ENCODE results near the gene FPGS. TPM values are rescaled to one million over a fixed set of nuclear protein-coding genes. Genes with fewer than 3 reads are reported as not detected.

The FPGS gene
- total RNA-seq, 2 donors from 2014 or later, result 117 TPM

DNA sequence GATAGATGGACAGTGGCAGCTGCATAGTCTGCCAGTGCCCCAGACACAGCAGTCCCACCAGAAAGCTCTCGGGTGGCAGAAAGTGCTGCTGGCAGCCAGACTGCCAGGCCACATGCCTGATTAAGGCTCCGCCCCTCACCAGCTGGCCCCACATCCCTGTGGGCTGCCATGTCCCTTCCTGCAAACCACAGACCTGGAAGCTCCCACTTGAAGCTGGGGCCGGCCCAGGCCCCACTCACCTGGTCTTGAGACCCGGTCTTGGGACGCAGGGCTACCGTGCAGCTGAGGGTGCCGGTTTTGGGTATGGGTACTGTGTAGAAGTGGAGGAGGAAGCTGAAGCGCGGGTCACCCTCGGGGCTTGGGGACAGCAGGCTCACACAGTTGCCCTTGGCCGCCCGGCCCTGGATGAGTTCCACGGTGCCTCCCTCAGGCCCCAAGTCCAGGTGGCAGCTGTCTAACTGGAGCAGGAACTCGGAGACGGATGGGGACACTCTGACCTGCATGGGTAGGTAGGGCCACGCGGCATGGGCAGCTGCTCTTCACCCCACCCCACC, 15.3 kb downstream of the FPGS start:
- intact Hi-C loops (cut with DNase I), result no loop called here
- H3K27ac ChIP-seq, result no peak overlapping the region

GRCh38 chr9:127818574-127818973, 15.9 kb downstream of the FPGS start:
- Histone ChIP-seq H3K27ac (no peak overlapping the region), H3K9me3 (no peaks in the 10 kb centered on the region), H3K27me3 (replicated peaks; ENCODE audit: insufficient read depth) (no peaks in the 10 kb centered on the region), H3K4me1 (replicated peaks) (no peaks in the 10 kb centered on the region), H3K36me3 (peaks cover 0 to 6% of the 10 kb centered on the region in 2 donors), H3K4me3 (no peak overlapping the region)
- intact Hi-C loops (cut with DNase I), result no loop called here
- TF ChIP-seq POLR2A (IDR thresholded peaks at IDR 0.05) (no peak), POLR2AphosphoS5 (IDR thresholded peaks at IDR 0.05) (no peak)
- TF ChIP-seq, protein P1, sequence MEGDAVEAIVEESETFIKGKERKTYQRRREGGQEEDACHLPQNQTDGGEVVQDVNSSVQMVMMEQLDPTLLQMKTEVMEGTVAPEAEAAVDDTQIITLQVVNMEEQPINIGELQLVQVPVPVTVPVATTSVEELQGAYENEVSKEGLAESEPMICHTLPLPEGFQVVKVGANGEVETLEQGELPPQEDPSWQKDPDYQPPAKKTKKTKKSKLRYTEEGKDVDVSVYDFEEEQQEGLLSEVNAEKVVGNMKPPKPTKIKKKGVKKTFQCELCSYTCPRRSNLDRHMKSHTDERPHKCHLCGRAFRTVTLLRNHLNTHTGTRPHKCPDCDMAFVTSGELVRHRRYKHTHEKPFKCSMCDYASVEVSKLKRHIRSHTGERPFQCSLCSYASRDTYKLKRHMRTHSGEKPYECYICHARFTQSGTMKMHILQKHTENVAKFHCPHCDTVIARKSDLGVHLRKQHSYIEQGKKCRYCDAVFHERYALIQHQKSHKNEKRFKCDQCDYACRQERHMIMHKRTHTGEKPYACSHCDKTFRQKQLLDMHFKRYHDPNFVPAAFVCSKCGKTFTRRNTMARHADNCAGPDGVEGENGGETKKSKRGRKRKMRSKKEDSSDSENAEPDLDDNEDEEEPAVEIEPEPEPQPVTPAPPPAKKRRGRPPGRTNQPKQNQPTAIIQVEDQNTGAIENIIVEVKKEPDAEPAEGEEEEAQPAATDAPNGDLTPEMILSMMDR (IDR thresholded peaks at IDR 0.05), result no peak
- WGBS, result 88% methylated on average over 11 of the region's 11 CpGs
- DNase-seq (ENCODE audit: low spot score), result no peak

More for the DNA sequence above, 15.3 kb downstream of the FPGS start:
- DNase-seq (ENCODE audit: low spot score), result no peak
- TF ChIP-seq POLR2A (IDR thresholded peaks at IDR 0.05) (no peak), POLR2AphosphoS5 (IDR thresholded peaks at IDR 0.05) (no peak)
- TF ChIP-seq, protein P1 (IDR thresholded peaks at IDR 0.05), result no peak
- Histone ChIP-seq H3K9me3 (no peaks in the 10 kb centered on the region), H3K27me3 (replicated peaks; ENCODE audit: insufficient read depth) (no peaks in the 10 kb centered on the region), H3K36me3 (peaks cover 6 to 12% of the 10 kb centered on the region in 2 donors), H3K4me3 (no peak overlapping the region), H3K4me1 (replicated peaks) (no peaks in the 10 kb centered on the region)
- WGBS, result 84% methylated on average over 17 of the region's 17 CpGs

DNA sequence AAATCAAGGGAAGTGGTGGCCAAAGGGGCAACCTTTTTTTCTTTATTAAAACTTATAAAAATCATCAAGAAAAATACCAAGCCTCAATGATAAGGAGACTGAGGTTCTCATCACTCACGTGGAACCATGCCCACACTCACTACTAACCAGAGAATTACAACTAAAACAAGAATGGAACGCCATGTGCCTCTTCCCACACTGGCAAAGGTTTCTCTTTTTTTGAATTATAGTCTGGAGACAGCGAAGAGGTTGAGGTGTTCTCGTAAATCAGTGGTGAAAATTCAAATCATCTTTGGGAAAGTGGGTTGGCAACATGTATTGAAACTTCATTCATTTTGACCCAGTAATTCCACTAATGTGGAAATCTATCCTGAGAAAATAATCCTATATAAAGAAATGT, 19.4 kb downstream of the FPGS start:
- H3K36me3 ChIP-seq, result no peaks in the 10 kb centered on the region
- no peak for DNase-seq (ENCODE audit: low spot score)
- peak; percentile 71 for TF ChIP-seq POLR2AphosphoS5 (IDR thresholded peaks at IDR 0.05)
- TF ChIP-seq, protein P1 (IDR thresholded peaks at IDR 0.05), result no peak
- no peaks in the 10 kb centered on the region for H3K27me3 ChIP-seq (replicated peaks; ENCODE audit: insufficient read depth)
- no peaks in the 10 kb centered on the region for H3K9me3 ChIP-seq
- intact Hi-C loops (cut with DNase I), result no loop called here
- no peak overlapping the region for H3K4me3 ChIP-seq
- H3K4me1 ChIP-seq (replicated peaks), result no peaks in the 10 kb centered on the region
- 21% methylated on average over 4 of the region's 4 CpGs for WGBS
- no peak overlapping the region for H3K27ac ChIP-seq

GRCh38 chr9:127825319-127826051, 22.8 kb downstream of the FPGS start:
- WGBS, result 19% methylated on average over 41 of the region's 42 CpGs
- Histone ChIP-seq H3K27ac (no peak overlapping the region), H3K9me3 (no peaks in the 10 kb centered on the region), H3K27me3 (replicated peaks; ENCODE audit: insufficient read depth) (no peaks in the 10 kb centered on the region), H3K36me3 (no peaks in the 10 kb centered on the region), H3K4me1 (replicated peaks) (no peaks in the 10 kb centered on the region), H3K4me3 (no peak overlapping the region)
- TF ChIP-seq POLR2A (IDR thresholded peaks at IDR 0.05) (no peak), POLR2AphosphoS5 (IDR thresholded peaks at IDR 0.05) (no peak)
- TF ChIP-seq, protein P1 (IDR thresholded peaks at IDR 0.05), result peak in 3 of 4 experiments; percentile 23 to 38 (median 26)
- intact Hi-C loops (cut with DNase I), result no loop called here
- DNase-seq (ENCODE audit: low spot score), result peak; percentile 41

All from prostate gland (tissue), 2 donors.